ENCODE results near the gene SAMSN1. TPM values are rescaled to one million over a fixed set of nuclear protein-coding genes. Genes with fewer than 3 reads are reported as not detected.

Gene SAMSN1
- polyA plus RNA-seq, 1 of the 3 experiments (the other 2 are of a cell fraction): not detected

GRCh38 chr21:14543983-14544382 lies 2.1 kb downstream of the SAMSN1 start (continued):
- TF ChIP-seq NRF1 (IDR thresholded peaks at IDR 0.05; ENCODE audit: low read depth, low read length): no peak
- no peak for TF ChIP-seq ELF1 (IDR thresholded peaks at IDR 0.05)
- TF ChIP-seq MXI1 (IDR thresholded peaks at IDR 0.05; ENCODE audit: low read depth, low read length): no peak

GRCh38 chr21:14542638-14543037 lies 3.5 kb downstream of the SAMSN1 start:
- Histone ChIP-seq H4K20me1 (ENCODE audit: insufficient read depth) (no peaks in the 10 kb centered on the region), H3K9me2 (no peaks in the 10 kb centered on the region), H3K36me3 (replicated peaks in 1 of 2; ENCODE audit: control insufficient read depth in 1 of 2, insufficient read depth in 2 of 2, low read length in 1 of 2) (no peaks in the 10 kb centered on the region), H3K4me1 (ENCODE audit: control insufficient read depth in 1 of 2, insufficient read depth in 2 of 2, low read depth in 1 of 2, low read length in 1 of 2) (no peaks in the 10 kb centered on the region), H3K9me3 (peaks cover 3% of the 10 kb centered on the region; the same call in 1 of the 2 replicates), H3F3A (replicated peaks; ENCODE audit: insufficient read depth) (no peaks in the 10 kb centered on the region), H3K27ac (ENCODE audit: low read depth in 2 of 2, low read length in 1 of 2) (no peak overlapping the region), H3K9ac (no peak overlapping the region), H3K4me3 (ENCODE audit: low read depth in 2 of 2, low read length in 1 of 2) (no peak overlapping the region), H3K4me2 (no peak overlapping the region), H3K79me2 (ENCODE audit: insufficient read depth) (no peaks in the 10 kb centered on the region), H3K27me3 (ENCODE audit: insufficient read depth) (no peaks in the 10 kb centered on the region), H2AFZ (ENCODE audit: low read depth) (no peak overlapping the region)
- ChIA-PET CTCF (no interaction called here), POLR2A (no interaction called here)
- no peak for DNase-seq
- TF ChIP-seq, protein P1, sequence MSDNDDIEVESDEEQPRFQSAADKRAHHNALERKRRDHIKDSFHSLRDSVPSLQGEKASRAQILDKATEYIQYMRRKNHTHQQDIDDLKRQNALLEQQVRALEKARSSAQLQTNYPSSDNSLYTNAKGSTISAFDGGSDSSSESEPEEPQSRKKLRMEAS (IDR thresholded peaks at IDR 0.05; ENCODE audit: low read depth): no peak
- TF ChIP-seq TEAD4 (IDR thresholded peaks at IDR 0.05; ENCODE audit: borderline replicate concordance, insufficient read depth) (no peak), SIN3A (IDR thresholded peaks at IDR 0.05; ENCODE audit: borderline replicate concordance, low read depth, low read length) (no peak), GABPA (IDR thresholded peaks at IDR 0.05; ENCODE audit: low read depth) (no peak), GATA2 (CRISPR knock-in tag; IDR thresholded peaks at IDR 0.05) (no peak), FOXJ3 (CRISPR knock-in tag; IDR thresholded peaks at IDR 0.05) (no peak), USF1 (IDR thresholded peaks at IDR 0.05; ENCODE audit: borderline replicate concordance, low read depth) (no peak), FOXM1 (IDR thresholded peaks at IDR 0.05; ENCODE audit: low read depth) (no peak), RCOR1 (IDR thresholded peaks at IDR 0.05; ENCODE audit: low read length) (no peak)
- TF ChIP-seq, protein P2, sequence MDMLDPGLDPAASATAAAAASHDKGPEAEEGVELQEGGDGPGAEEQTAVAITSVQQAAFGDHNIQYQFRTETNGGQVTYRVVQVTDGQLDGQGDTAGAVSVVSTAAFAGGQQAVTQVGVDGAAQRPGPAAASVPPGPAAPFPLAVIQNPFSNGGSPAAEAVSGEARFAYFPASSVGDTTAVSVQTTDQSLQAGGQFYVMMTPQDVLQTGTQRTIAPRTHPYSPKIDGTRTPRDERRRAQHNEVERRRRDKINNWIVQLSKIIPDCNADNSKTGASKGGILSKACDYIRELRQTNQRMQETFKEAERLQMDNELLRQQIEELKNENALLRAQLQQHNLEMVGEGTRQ (IDR thresholded peaks at IDR 0.05; ENCODE audit: borderline replicate concordance, low read depth, low read length): no peak
- TF ChIP-seq, protein P3, sequence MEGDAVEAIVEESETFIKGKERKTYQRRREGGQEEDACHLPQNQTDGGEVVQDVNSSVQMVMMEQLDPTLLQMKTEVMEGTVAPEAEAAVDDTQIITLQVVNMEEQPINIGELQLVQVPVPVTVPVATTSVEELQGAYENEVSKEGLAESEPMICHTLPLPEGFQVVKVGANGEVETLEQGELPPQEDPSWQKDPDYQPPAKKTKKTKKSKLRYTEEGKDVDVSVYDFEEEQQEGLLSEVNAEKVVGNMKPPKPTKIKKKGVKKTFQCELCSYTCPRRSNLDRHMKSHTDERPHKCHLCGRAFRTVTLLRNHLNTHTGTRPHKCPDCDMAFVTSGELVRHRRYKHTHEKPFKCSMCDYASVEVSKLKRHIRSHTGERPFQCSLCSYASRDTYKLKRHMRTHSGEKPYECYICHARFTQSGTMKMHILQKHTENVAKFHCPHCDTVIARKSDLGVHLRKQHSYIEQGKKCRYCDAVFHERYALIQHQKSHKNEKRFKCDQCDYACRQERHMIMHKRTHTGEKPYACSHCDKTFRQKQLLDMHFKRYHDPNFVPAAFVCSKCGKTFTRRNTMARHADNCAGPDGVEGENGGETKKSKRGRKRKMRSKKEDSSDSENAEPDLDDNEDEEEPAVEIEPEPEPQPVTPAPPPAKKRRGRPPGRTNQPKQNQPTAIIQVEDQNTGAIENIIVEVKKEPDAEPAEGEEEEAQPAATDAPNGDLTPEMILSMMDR (IDR thresholded peaks at IDR 0.05): no peak

All from SK-N-SH (cell line).